Epithelial cell of proximal tubule (primary cell): ENCODE results near the gene GTF3C5. TPM values are rescaled to one million over a fixed set of nuclear protein-coding genes. Genes with fewer than 3 reads are reported as not detected.
"Not testable (repeated sequence)": the region's sequence is repeated elsewhere in the genome, so short reads cannot be mapped to it uniquely, and the experiment has no call there.

Experiments used
- DNase-seq: peaks from one replicate; pipeline ENCODE4 v3.0.0-alpha.2; 2011; ENCODE audit warnings: low read depth
- H3K4me3 ChIP-seq: 2 replicates; pipeline ENCODE4 v1.5.1; 2011; ENCODE audit warnings: low read depth, mild to moderate bottlenecking, low read length
- total RNA-seq: library from RNA; depleted of rRNA; stranded (reverse); fragments of >200 nt; gene quantifications from 2 replicates; pipeline ENCODE4 v1.2.3, GENCODE V29; 2015
- TF ChIP-seq, protein P1 (sequence below): conservative IDR thresholded peaks from 2 replicates; pipeline ENCODE4 v1.5.1; 2012; ENCODE audit warnings: low read depth, mild to moderate bottlenecking, low read length

GTF3C5 gene
- total RNA-seq, 1 donor from 2014 or later: 112 TPM

DNA sequence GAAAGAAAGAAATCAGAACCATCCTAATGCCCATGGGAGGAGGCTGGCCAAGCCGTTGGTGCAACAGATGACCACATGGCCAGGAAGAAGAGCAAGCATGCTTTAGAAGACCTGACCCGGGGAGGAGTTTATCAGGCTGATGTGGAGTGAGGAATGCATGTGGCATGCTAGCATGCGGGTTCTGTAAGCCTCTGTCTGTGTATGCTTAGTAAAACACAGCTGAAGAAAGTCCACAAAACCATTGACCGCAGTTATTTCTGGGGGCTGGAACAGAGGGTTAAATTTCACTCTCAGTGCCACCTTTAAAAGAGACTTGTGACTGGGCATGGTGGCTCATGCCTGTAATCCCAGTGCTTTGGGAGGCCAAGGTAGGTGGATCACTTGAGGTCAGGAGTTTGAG lies 33.2 kb upstream of the GTF3C5 start:
- TF ChIP-seq, protein P1, sequence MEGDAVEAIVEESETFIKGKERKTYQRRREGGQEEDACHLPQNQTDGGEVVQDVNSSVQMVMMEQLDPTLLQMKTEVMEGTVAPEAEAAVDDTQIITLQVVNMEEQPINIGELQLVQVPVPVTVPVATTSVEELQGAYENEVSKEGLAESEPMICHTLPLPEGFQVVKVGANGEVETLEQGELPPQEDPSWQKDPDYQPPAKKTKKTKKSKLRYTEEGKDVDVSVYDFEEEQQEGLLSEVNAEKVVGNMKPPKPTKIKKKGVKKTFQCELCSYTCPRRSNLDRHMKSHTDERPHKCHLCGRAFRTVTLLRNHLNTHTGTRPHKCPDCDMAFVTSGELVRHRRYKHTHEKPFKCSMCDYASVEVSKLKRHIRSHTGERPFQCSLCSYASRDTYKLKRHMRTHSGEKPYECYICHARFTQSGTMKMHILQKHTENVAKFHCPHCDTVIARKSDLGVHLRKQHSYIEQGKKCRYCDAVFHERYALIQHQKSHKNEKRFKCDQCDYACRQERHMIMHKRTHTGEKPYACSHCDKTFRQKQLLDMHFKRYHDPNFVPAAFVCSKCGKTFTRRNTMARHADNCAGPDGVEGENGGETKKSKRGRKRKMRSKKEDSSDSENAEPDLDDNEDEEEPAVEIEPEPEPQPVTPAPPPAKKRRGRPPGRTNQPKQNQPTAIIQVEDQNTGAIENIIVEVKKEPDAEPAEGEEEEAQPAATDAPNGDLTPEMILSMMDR: no peak
- H3K4me3 ChIP-seq: no peak overlapping the region
- DNase-seq: no peak

DNA sequence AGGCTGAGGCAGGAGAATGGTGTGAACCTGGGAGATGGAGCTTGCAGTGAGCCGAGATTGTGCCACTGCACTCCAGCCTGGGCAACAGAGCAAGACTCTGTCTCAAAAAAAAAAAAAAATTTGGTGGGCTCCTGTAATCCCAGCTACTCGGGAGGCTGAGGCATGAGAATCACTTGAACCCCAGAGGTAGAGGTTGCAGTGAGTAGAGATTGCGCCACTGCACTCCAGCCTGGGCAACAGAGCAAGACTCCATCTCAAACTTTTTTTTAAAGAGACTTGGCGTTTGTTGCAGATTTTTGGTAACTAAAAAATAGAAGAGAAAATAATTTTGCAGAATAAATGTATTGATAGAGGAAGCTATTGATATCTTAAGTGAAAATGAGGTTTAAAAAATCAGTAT lies 32.6 kb upstream of the GTF3C5 start:
- DNase-seq, H3K4me3 ChIP-seq: not testable (repeated sequence)

DNA sequence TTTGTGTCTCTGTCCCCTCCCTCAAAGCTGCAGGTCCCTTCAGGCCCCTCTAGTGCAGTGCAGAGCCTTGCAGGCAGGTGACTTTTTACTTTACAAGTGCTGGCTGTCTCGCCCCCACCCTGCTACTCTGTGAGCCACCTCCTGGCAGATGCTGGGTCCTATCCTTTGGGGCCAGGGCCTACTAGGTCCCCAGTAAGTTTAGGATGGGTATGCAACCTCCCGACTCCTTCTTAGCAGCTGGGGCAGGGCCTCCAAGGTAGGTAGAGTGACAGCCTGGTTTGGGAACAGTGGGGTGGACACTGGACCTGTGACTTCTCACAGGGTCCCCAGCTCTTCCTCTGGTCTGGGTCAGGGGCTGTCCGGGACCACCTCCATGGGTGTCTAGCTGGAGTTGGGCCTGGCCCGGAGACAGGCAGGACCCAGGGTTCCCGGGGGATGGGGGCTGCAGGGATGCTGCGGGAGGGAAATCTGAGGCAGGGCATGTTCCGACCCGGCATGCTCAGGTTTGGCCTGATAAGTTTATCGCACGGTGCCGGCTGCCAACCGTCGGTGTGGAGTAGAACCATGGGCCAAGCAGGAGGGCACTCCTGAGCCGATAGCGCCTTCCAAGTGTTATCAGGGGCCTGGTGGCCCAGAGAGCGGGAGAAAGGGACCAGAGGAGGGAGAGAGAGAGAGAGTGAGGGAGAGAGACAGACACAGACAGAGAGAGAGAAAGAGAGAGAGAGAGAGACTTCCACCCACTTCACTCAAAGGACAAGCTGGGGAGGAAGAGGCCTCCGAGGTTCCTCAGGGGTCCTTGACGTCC lies 31.8 kb upstream of the GTF3C5 start:
- TF ChIP-seq, protein P1: no peak
- DNase-seq: no peak

DNA sequence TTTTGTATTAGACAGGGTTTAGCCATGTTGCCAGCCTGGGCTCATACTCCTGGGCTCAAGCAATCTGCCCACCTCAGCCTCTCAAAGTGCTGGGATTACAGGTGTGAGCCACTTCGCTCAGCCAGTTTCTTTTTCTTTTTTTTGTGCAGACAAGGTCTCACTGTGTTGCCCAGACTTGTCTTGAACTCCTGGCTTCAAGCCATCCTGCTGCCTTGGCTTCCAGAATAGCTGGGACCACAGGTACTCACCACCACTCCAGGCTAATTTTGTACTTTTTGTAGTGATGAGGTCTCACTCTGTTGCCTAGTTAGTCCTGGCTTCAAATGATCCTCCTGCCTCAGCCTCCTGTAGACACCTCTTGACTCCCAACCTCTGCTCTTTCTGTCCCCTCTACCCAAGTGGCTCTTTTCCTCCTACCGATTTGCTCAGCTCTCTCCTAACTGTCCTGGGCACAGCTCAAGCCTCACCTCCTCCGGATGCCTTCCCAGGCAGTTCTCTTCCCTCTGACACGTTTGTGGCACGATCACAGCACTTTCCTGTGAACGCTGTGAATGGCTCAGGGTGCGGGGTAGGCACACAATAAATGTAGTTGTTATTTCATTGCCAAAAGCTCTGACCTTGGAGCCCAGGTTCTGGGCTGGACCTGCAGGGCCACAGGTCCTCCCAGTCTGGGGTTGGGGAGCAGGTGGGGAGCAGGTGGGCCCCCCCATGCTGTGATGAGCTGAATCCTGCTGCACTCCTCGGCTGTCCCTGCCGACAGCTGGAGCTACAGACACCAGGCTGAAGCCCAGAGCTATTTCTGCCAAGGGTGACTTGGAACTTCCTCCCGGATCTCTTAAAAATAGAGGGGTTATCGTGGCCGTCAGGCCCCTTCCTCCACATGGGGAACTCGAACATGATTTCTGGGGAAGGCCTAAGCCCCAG lies 28.4 kb upstream of the GTF3C5 start:
- DNase-seq: no peak
- TF ChIP-seq, protein P1: no peak
- H3K4me3 ChIP-seq: no peak overlapping the region

More for the DNA sequence above, 31.8 kb upstream of the GTF3C5 start:
- no peak overlapping the region for H3K4me3 ChIP-seq

DNA sequence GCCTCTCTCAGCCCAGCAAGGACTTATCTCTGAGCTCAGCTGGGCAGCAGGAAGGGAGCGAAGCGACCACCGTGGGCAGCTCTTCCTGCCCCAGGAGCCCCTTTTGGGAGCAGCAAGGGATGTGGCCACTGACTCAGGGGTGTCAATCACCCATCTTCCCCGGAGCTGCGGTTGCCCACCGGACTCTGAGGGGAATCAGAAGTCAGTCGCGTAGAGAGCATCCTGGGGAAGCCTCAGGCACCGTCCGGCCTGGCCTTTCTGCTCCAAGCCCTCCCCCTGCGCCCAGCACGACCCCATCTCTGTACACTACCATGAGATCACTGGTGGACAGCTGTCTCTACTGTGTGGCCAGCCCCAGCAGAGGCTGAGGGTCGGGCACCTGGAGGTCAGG lies 27.7 kb upstream of the GTF3C5 start:
- H3K4me3 ChIP-seq: no peak overlapping the region
- TF ChIP-seq, protein P1: no peak
- no peak for DNase-seq

DNA sequence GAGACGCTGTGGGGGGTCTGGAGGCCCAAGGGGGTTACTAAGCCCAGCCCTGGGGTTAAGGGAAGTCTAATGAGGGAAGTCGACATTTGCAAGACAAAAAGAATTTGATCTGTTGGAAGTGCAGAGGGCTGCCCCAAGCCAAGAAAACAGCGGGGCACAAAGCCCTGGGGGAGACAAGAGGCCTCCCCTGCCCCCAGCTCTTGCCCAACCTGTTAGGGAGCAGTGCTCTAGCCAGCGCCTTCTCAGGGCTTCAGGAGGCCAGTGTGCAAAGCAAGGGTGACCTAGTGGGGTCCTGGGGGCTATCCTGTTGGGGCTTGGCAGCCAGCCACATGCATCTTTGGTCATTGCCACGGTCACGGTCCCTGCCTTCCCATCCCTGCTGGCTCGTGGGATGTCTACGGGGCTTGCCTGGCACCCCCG lies 27.1 kb upstream of the GTF3C5 start:
- DNase-seq: no peak
- no peak overlapping the region for H3K4me3 ChIP-seq
- TF ChIP-seq, protein P1: no peak
